ENCODE results near the gene YEATS2.

YEATS2 gene

GRCh38 chr3:183845090-183845489 is 147.5 kb downstream of the YEATS2 start:
- DNase-seq: no peak

- DNase-seq: no peak
Measured at GRCh38 chr3:183845608-183846288, 148.2 kb downstream of the YEATS2 start.

- no peak for DNase-seq
Measured at GRCh38 chr3:183854318-183855035, 156.9 kb downstream of the YEATS2 start.

- DNase-seq: no peak
Measured at GRCh38 chr3:183857863-183858262, 160.3 kb downstream of the YEATS2 start.
